ENCODE measurements around the gene ACOT2.

The ACOT2 gene

DNA sequence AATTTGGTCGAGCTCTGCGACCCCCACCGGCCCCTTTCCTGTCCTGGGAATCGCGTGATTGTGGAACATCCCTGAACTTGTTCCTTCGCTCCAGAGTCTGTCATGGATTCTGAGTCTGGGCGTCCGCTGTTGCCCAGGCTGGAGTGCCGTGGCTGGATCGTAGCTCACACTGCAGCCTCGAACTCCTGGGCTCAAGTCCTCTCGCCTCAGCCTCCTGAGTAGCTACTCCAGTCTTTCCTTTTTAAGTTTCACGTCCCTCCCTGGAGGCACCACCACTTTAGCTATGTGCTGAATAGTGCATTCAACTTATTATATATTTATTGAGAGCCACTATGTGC lies 44.0 kb downstream of the ACOT2 start:
- Histone ChIP-seq H3K4me1 (ENCODE audit: control insufficient read depth, insufficient read depth, low read length) (no peaks in the 10 kb centered on the region), H3K27me3 (ENCODE audit: control insufficient read depth, insufficient read depth, low read length, poor library complexity, severe bottlenecking) (peaks cover 76% of the 10 kb centered on the region), H3K27ac (ENCODE audit: insufficient read depth, low read depth, low read length, poor library complexity, severe bottlenecking) (no peak overlapping the region), H3K4me3 (ENCODE audit: insufficient read depth, low read depth, low read length) (peak overlapping the region; percentile 68), H3K36me3 (ENCODE audit: control insufficient read depth, insufficient read depth, low read length) (no peaks in the 10 kb centered on the region), H3K9me3 (ENCODE audit: control insufficient read depth, low read length) (no peaks in the 10 kb centered on the region)
- WGBS, 2 experiments, result 16 to 17% methylated on average over 12 to 13 of the region's 13 CpGs

GRCh38 chr14:73613419-73613963 lies 44.5 kb downstream of the ACOT2 start:
- Histone ChIP-seq H3K27ac (ENCODE audit: insufficient read depth, low read depth, low read length, poor library complexity, severe bottlenecking) (no peak overlapping the region), H3K9me3 (ENCODE audit: control insufficient read depth, low read length) (no peaks in the 10 kb centered on the region), H3K4me3 (ENCODE audit: insufficient read depth, low read depth, low read length) (no peak overlapping the region), H3K36me3 (ENCODE audit: control insufficient read depth, insufficient read depth, low read length) (no peaks in the 10 kb centered on the region), H3K4me1 (ENCODE audit: control insufficient read depth, insufficient read depth, low read length) (no peaks in the 10 kb centered on the region), H3K27me3 (ENCODE audit: control insufficient read depth, insufficient read depth, low read length, poor library complexity, severe bottlenecking) (peaks cover 81% of the 10 kb centered on the region)
- 94 to 98% methylated on average over 3 of the region's 3 CpGs for WGBS, 2 experiments

DNA sequence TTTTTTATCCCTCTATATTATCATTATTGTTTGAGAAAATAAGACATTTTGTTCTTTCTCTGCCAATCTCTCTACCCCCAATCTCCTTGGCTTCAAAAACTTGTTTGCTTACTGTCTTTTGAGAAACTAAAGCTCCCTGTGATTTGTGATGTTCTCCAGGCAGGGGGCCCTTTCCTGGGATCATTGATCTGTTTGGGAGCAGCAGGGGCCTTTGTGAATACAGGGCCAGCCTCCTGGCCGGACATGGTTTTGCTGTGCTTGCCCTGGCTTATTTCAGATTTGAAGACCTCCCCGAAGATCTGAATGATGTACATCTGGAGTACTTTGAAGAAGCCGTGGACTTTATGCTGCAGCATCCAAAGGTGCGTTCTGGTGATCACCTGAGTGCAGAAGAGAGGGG lies 47.8 kb downstream of the ACOT2 start:
- no peaks in the 10 kb centered on the region for H3K4me1 ChIP-seq (ENCODE audit: control insufficient read depth, insufficient read depth, low read length)
- H3K36me3 ChIP-seq (ENCODE audit: control insufficient read depth, insufficient read depth, low read length), result no peaks in the 10 kb centered on the region
- H3K4me3 ChIP-seq (ENCODE audit: insufficient read depth, low read depth, low read length), result no peak overlapping the region
- no peaks in the 10 kb centered on the region for H3K9me3 ChIP-seq (ENCODE audit: control insufficient read depth, low read length)
- 52 to 55% methylated on average over 4 of the region's 4 CpGs for WGBS, 2 experiments
- no peak overlapping the region for H3K27ac ChIP-seq (ENCODE audit: insufficient read depth, low read depth, low read length, poor library complexity, severe bottlenecking)
- peaks cover 97% of the 10 kb centered on the region for H3K27me3 ChIP-seq (ENCODE audit: control insufficient read depth, insufficient read depth, low read length, poor library complexity, severe bottlenecking)

- 92 to 100% methylated on average over 1 of the region's 1 CpG for WGBS, 2 experiments
These were observed 50.5 kb downstream of the ACOT2 start for GRCh38 chr14:73619524-73619923.

DNA sequence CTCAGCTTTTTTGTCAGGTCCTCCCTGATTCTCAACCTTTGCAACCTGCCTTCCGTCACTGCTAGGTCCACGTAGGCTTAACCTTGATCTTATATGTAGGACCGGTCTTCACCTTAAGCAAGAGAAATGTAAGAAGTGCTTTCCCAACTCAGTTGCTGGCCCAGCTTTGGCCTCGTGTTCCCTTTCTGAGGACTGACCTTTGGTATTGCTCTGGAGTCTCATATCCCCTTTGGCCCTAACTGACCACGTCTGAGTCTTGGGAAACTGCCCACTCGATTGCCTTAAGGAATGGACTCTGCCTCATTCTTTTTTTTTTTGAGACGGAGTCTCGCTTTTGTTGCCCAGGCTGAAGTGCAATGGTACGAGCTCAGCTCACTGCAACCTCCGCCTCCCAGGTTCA lies 51.3 kb downstream of the ACOT2 start:
- Histone ChIP-seq H3K27ac (ENCODE audit: insufficient read depth, low read depth, low read length, poor library complexity, severe bottlenecking) (no peak overlapping the region), H3K9me3 (ENCODE audit: control insufficient read depth, low read length) (no peaks in the 10 kb centered on the region), H3K27me3 (ENCODE audit: control insufficient read depth, insufficient read depth, low read length, poor library complexity, severe bottlenecking) (peaks cover 65% of the 10 kb centered on the region), H3K4me1 (ENCODE audit: control insufficient read depth, insufficient read depth, low read length) (no peaks in the 10 kb centered on the region), H3K36me3 (ENCODE audit: control insufficient read depth, insufficient read depth, low read length) (no peaks in the 10 kb centered on the region), H3K4me3 (ENCODE audit: insufficient read depth, low read depth, low read length) (no peak overlapping the region)
- WGBS, 2 experiments, result 87 to 90% methylated on average over 10 of the region's 10 CpGs

More at GRCh38 chr14:73619524-73619923, 50.5 kb downstream of the ACOT2 start:
- Histone ChIP-seq H3K9me3 (ENCODE audit: control insufficient read depth, low read length) (no peaks in the 10 kb centered on the region), H3K36me3 (ENCODE audit: control insufficient read depth, insufficient read depth, low read length) (no peaks in the 10 kb centered on the region), H3K27me3 (ENCODE audit: control insufficient read depth, insufficient read depth, low read length, poor library complexity, severe bottlenecking) (peaks cover 72% of the 10 kb centered on the region), H3K4me1 (ENCODE audit: control insufficient read depth, insufficient read depth, low read length) (no peaks in the 10 kb centered on the region), H3K4me3 (ENCODE audit: insufficient read depth, low read depth, low read length) (no peak overlapping the region), H3K27ac (ENCODE audit: insufficient read depth, low read depth, low read length, poor library complexity, severe bottlenecking) (no peak overlapping the region)

DNA sequence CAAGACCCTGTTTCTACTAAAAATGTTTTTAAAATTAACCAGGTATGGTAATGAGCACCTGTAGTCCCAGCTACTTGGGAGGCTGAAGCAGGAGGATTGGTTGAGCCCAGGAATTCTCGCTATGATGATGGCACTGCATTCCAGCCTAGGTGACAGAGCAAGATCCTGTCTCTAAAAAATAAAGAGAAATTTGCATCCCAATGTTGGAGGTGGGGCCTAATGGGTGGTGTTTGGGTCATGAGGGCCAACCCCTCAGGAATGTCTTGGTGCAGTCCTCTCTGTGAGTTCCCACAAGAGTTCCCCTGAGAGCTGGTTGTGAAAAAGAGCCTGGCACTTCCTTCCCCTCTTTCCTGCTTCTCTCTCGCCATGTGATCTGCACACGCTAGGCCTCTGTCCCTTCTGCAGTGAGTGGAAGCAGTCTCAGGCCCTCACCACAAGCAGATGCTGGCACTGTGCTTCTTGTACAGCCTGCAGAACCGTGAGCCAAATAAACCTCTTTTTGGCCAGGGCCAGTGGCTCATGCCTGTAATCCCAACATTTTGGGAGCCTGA lies 54.6 kb downstream of the ACOT2 start:
- Histone ChIP-seq H3K4me1 (ENCODE audit: control insufficient read depth, insufficient read depth, low read length) (no peaks in the 10 kb centered on the region), H3K36me3 (ENCODE audit: control insufficient read depth, insufficient read depth, low read length) (no peaks in the 10 kb centered on the region), H3K27me3 (ENCODE audit: control insufficient read depth, insufficient read depth, low read length, poor library complexity, severe bottlenecking) (peaks cover 34% of the 10 kb centered on the region), H3K4me3 (ENCODE audit: insufficient read depth, low read depth, low read length) (no peak overlapping the region), H3K27ac (ENCODE audit: insufficient read depth, low read depth, low read length, poor library complexity, severe bottlenecking) (no peak overlapping the region), H3K9me3 (ENCODE audit: control insufficient read depth, low read length) (no peaks in the 10 kb centered on the region)
- WGBS, 2 experiments, result 83 to 90% methylated on average over 4 of the region's 4 CpGs
